Measurements from ENCODE around the gene MAP2.

MAP2 gene

DNA sequence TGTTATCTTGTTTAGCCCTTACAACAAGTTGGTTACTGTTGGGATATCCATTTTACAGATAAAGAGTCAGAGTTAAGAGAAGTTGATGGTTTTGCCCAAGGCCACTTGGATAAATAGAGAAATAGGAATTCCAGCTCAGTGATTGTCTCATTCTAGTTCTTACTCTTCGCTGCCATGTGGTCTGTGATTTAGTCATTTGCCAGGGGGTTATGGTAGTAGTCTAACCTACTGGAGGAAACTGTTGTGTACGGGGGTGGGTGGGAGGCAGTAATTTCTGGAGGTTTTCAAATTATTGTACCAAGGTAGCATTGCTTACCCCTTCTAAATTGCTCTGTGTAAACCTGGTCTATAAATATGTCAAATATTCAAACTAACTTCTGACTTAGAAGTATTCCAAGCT, 110.4 kb downstream of the MAP2 start:
- DNase-seq (ENCODE audit: insufficient read length, low spot score) = no peak
- TF ChIP-seq POLR2A (IDR thresholded peaks at IDR 0.05; ENCODE audit: low read depth, low read length) (no peak), POLR2AphosphoS5 (IDR thresholded peaks at IDR 0.05; ENCODE audit: low read depth, low read length) (no peak), SPI1 (IDR thresholded peaks at IDR 0.05; ENCODE audit: low read depth, low read length) (no peak), TAF1 (IDR thresholded peaks at IDR 0.05; ENCODE audit: low read depth, low read length) (no peak), POU2F2 (IDR thresholded peaks at IDR 0.05; ENCODE audit: low read depth, low read length) (no peak), PAX5 (IDR thresholded peaks at IDR 0.05; ENCODE audit: insufficient read depth, low read length, severe bottlenecking) (no peak)
- no peak for FAIRE-seq

DNA sequence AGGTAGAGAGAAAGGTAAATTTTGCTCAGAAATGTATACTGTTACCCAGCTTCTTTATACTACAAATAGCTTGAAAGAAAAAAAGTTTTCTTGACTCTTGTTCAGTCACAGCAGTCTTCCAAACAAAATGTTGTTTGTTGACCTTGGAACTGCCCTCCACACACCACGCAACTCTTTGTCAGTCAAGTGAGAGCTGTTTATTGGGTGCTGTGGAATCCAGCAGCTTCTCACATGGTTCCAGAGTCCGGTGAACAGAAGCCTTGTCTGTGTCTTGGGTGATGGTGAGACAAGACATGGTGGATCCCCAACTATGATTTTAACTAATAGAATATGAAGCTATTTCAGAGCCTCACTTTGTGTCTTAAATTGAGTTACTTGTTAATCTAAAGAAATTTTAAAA, 112.5 kb downstream of the MAP2 start:
- DNase-seq (ENCODE audit: insufficient read length, low spot score) (no peak), FAIRE-seq (no peak)
- TF ChIP-seq PAX5 (IDR thresholded peaks at IDR 0.05; ENCODE audit: insufficient read depth, low read length, severe bottlenecking) (no peak), POU2F2 (IDR thresholded peaks at IDR 0.05; ENCODE audit: low read depth, low read length) (no peak), TAF1 (IDR thresholded peaks at IDR 0.05; ENCODE audit: low read depth, low read length) (no peak)

DNA sequence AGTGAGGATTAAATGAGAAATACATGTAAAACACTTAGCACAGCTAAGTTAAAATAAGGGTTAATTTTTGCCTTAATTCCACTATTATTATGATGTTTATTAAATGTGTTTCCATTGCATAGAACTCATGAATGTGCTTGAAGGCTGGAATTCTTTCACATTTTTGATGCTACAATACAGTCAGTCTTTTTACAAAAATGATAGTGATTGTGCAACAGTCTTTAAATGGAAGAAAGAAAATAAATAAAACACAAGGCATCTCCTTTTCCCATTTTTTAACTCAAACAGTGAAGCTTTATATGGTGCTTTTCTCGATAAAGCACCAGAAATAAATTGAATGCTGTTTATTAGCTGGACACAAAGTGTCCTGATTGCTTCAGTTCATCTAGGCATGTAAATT, 123.9 kb downstream of the MAP2 start:
- FAIRE-seq (no peak), DNase-seq (ENCODE audit: insufficient read length, low spot score) (no peak)
- TF ChIP-seq POU2F2 (IDR thresholded peaks at IDR 0.05; ENCODE audit: low read depth, low read length) = no peak
- TF ChIP-seq PAX5 (IDR thresholded peaks at IDR 0.05; ENCODE audit: insufficient read depth, low read length, severe bottlenecking) = no peak
- no peak for TF ChIP-seq POLR2AphosphoS5 (IDR thresholded peaks at IDR 0.05; ENCODE audit: low read depth, low read length)
- no peak for TF ChIP-seq SPI1 (IDR thresholded peaks at IDR 0.05; ENCODE audit: low read depth, low read length)
- TF ChIP-seq POLR2A (IDR thresholded peaks at IDR 0.05; ENCODE audit: low read depth, low read length) = no peak
- no peak for TF ChIP-seq TAF1 (IDR thresholded peaks at IDR 0.05; ENCODE audit: low read depth, low read length)

DNA sequence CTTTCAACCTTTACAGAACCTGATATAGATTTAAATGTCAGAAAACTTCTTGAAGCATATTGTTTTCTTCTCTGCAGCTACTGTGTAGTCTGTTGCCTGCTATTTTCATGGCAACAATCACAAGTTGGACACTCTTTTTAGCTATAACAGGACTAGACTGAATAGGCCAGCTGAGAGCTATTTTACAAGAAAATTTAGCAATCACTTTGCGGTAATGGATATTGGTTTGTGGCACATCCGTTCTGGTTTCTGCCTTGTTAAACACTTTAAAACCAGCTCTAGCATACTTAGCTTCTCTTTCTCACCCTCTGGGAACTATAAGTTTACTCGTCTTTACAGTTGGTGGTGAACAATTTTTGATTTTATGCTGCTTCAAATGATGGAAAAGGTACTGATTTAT, 125.7 kb downstream of the MAP2 start:
- no peak for DNase-seq (ENCODE audit: insufficient read length, low spot score)
- FAIRE-seq = no peak
- TF ChIP-seq POLR2A (IDR thresholded peaks at IDR 0.05; ENCODE audit: low read depth, low read length) = no peak
- no peak for TF ChIP-seq POU2F2 (IDR thresholded peaks at IDR 0.05; ENCODE audit: low read depth, low read length)
- no peak for TF ChIP-seq TAF1 (IDR thresholded peaks at IDR 0.05; ENCODE audit: low read depth, low read length)
- no peak for TF ChIP-seq PAX5 (IDR thresholded peaks at IDR 0.05; ENCODE audit: insufficient read depth, low read length, severe bottlenecking)
- no peak for TF ChIP-seq POLR2AphosphoS5 (IDR thresholded peaks at IDR 0.05; ENCODE audit: low read depth, low read length)
- no peak for TF ChIP-seq SPI1 (IDR thresholded peaks at IDR 0.05; ENCODE audit: low read depth, low read length)

- TF ChIP-seq TAF1 (IDR thresholded peaks at IDR 0.05; ENCODE audit: low read depth, low read length) = no peak
- TF ChIP-seq POLR2AphosphoS5 (IDR thresholded peaks at IDR 0.05; ENCODE audit: low read depth, low read length) = no peak
- no peak for TF ChIP-seq SPI1 (IDR thresholded peaks at IDR 0.05; ENCODE audit: low read depth, low read length)
- no peak for TF ChIP-seq POU2F2 (IDR thresholded peaks at IDR 0.05; ENCODE audit: low read depth, low read length)
- TF ChIP-seq POLR2A (IDR thresholded peaks at IDR 0.05; ENCODE audit: low read depth, low read length) = no peak
- TF ChIP-seq PAX5 (IDR thresholded peaks at IDR 0.05; ENCODE audit: insufficient read depth, low read length, severe bottlenecking) = no peak
- no peak for FAIRE-seq
- no peak for DNase-seq (ENCODE audit: insufficient read length, low spot score)
These were observed 130.1 kb downstream of the MAP2 start for GRCh38 chr2:209553913-209554312.

- TF ChIP-seq TAF1 (IDR thresholded peaks at IDR 0.05; ENCODE audit: low read depth, low read length) = no peak
- no peak for TF ChIP-seq SPI1 (IDR thresholded peaks at IDR 0.05; ENCODE audit: low read depth, low read length)
- no peak for TF ChIP-seq PAX5 (IDR thresholded peaks at IDR 0.05; ENCODE audit: insufficient read depth, low read length, severe bottlenecking)
- no peak for TF ChIP-seq POLR2A (IDR thresholded peaks at IDR 0.05; ENCODE audit: low read depth, low read length)
- TF ChIP-seq POLR2AphosphoS5 (IDR thresholded peaks at IDR 0.05; ENCODE audit: low read depth, low read length) = no peak
- no peak for TF ChIP-seq POU2F2 (IDR thresholded peaks at IDR 0.05; ENCODE audit: low read depth, low read length)
- DNase-seq (ENCODE audit: insufficient read length, low spot score) (peak; percentile 2), FAIRE-seq (no peak)
These were observed 132.6 kb downstream of the MAP2 start for GRCh38 chr2:209556354-209556961.

GRCh38 chr2:209560911-209561310, 137.1 kb downstream of the MAP2 start:
- DNase-seq (ENCODE audit: insufficient read length, low spot score) (no peak), FAIRE-seq (no peak)
- TF ChIP-seq POLR2A (IDR thresholded peaks at IDR 0.05; ENCODE audit: low read depth, low read length) (no peak), PAX5 (IDR thresholded peaks at IDR 0.05; ENCODE audit: insufficient read depth, low read length, severe bottlenecking) (no peak), POLR2AphosphoS5 (IDR thresholded peaks at IDR 0.05; ENCODE audit: low read depth, low read length) (no peak), POU2F2 (IDR thresholded peaks at IDR 0.05; ENCODE audit: low read depth, low read length) (no peak), TAF1 (IDR thresholded peaks at IDR 0.05; ENCODE audit: low read depth, low read length) (no peak), SPI1 (IDR thresholded peaks at IDR 0.05; ENCODE audit: low read depth, low read length) (no peak)

DNA sequence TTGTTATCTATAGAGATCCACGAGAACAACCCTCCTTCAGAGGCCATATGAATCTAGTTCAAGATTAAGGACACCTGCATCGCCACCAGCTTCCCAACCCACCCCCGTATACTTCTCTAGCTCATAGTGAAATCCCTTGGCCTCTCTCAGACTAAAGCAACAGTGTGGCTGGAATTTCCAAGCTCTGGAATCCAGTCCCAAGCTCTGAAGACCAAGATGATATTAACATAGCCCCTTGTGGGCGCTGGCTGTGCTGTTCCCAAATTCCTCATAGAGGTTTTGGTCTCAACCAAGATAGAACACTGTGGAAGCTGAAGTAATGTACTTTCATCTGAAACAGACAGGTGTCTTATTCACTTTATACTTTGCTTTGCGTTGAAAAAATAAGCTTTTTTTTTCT, 139.6 kb downstream of the MAP2 start:
- TF ChIP-seq TAF1 (IDR thresholded peaks at IDR 0.05; ENCODE audit: low read depth, low read length) (no peak), SPI1 (IDR thresholded peaks at IDR 0.05; ENCODE audit: low read depth, low read length) (no peak), POLR2A (IDR thresholded peaks at IDR 0.05; ENCODE audit: low read depth, low read length) (no peak), POU2F2 (IDR thresholded peaks at IDR 0.05; ENCODE audit: low read depth, low read length) (no peak), PAX5 (IDR thresholded peaks at IDR 0.05; ENCODE audit: insufficient read depth, low read length, severe bottlenecking) (no peak), POLR2AphosphoS5 (IDR thresholded peaks at IDR 0.05; ENCODE audit: low read depth, low read length) (no peak)
- DNase-seq (ENCODE audit: insufficient read length, low spot score) (no peak), FAIRE-seq (no peak)

- no peak for FAIRE-seq
- TF ChIP-seq POLR2A (IDR thresholded peaks at IDR 0.05; ENCODE audit: low read depth, low read length) (no peak), POU2F2 (IDR thresholded peaks at IDR 0.05; ENCODE audit: low read depth, low read length) (no peak), SPI1 (IDR thresholded peaks at IDR 0.05; ENCODE audit: low read depth, low read length) (no peak), POLR2AphosphoS5 (IDR thresholded peaks at IDR 0.05; ENCODE audit: low read depth, low read length) (no peak), PAX5 (IDR thresholded peaks at IDR 0.05; ENCODE audit: insufficient read depth, low read length, severe bottlenecking) (no peak), TAF1 (IDR thresholded peaks at IDR 0.05; ENCODE audit: low read depth, low read length) (no peak)
These were observed 141.0 kb downstream of the MAP2 start for GRCh38 chr2:209564816-209565215.

More at GRCh38 chr2:209564816-209565215, 141.0 kb downstream of the MAP2 start:
- DNase-seq (ENCODE audit: insufficient read length, low spot score) = no peak

Data from GM12891 (cell line).